ENCODE data around the gene ARHGAP24.

GRCh38 chr4:85828027-85828890 lies 353.3 kb downstream of the ARHGAP24 start:
- TF ChIP-seq POLR2AphosphoS5 (IDR thresholded peaks at IDR 0.05; ENCODE audit: low read depth, low read length), result no peak
- TF ChIP-seq REST (IDR thresholded peaks at IDR 0.05; ENCODE audit: insufficient read depth in 1 of 2, low read depth in 2 of 2, low read length in 2 of 2), result no peak
- no peak for TF ChIP-seq SIN3A (IDR thresholded peaks at IDR 0.05; ENCODE audit: borderline replicate concordance, insufficient read depth, low read length)
- no peak for TF ChIP-seq TAF1 (IDR thresholded peaks at IDR 0.05; ENCODE audit: borderline replicate concordance, insufficient read depth, low read length)
